GM23338 (cell line): ENCODE data around the gene MYOCD. TPM values are rescaled to one million over a fixed set of nuclear protein-coding genes. Genes with fewer than 3 reads are reported as not detected.

Experiments used
- ATAC-seq: fragments of 200-7000 bp; cut with Tn5 transposase; 3 replicates; pipeline ENCODE4 v1.9.1; 2020
- DNase-seq: peaks from one replicate; pipeline ENCODE4 v3.0.0-alpha.2; 2015; ENCODE audit warnings: low spot score
- H2AFZ ChIP-seq: fragments of 200-600 bp; sonication (generic); 2 replicates; pipeline ENCODE4 v1.8.0; 2016; ENCODE audit warnings: antibody characterized with exemption, mild to moderate bottlenecking, moderate library complexity
- H3F3A ChIP-seq: fragments of 200-600 bp; sonication (generic); replicated peaks from 2 replicates; pipeline ENCODE4 v1.8.0; 2017; ENCODE audit warnings: antibody characterized with exemption, mixed run types, low read depth
- H3K27ac ChIP-seq: fragments of 200-600 bp; sonication (generic); 2 replicates; pipeline ENCODE4 v1.6.1; 2016; ENCODE audit warnings: low read depth
- H3K27me3 ChIP-seq: fragments of 200-600 bp; sonication (generic); 2 replicates; pipeline ENCODE4 v1.8.0; 2016; ENCODE audit warnings: mild to moderate bottlenecking, mixed run types, moderate library complexity; ENCODE audit not compliant: insufficient read depth
- H3K36me3 ChIP-seq: fragments of 200-600 bp; sonication (generic); 2 replicates; pipeline ENCODE4 v1.8.0; 2016; ENCODE audit warnings: mild to moderate bottlenecking; ENCODE audit not compliant: insufficient read depth
- H3K4me1 ChIP-seq: fragments of 200-600 bp; sonication (generic); 2 replicates; pipeline ENCODE4 v1.8.0; 2016; ENCODE audit warnings: mild to moderate bottlenecking, moderate library complexity; ENCODE audit not compliant: insufficient read depth
- H3K4me2 ChIP-seq: fragments of 200-600 bp; sonication (generic); 2 replicates; pipeline ENCODE4 v1.7.1; 2017; ENCODE audit warnings: mixed run types
- H3K4me3 ChIP-seq: fragments of 200-600 bp; sonication (generic); 2 replicates; pipeline ENCODE4 v1.6.1; 2016; ENCODE audit warnings: mixed run types
- H3K79me2 ChIP-seq: fragments of 200-600 bp; sonication (generic); replicated peaks from 2 replicates; pipeline ENCODE4 v1.8.0; 2017; ENCODE audit warnings: mild to moderate bottlenecking; ENCODE audit not compliant: insufficient read depth
- H3K9me2 ChIP-seq: fragments of 200-600 bp; sonication (generic); 2 replicates; pipeline ENCODE4 v1.8.0; 2017; ENCODE audit not compliant: insufficient read depth
- H4K20me1 ChIP-seq: fragments of 200-600 bp; sonication (generic); replicated peaks from 2 replicates; pipeline ENCODE4 v1.8.0; 2017; ENCODE audit warnings: mild to moderate bottlenecking; ENCODE audit not compliant: insufficient read depth
- H3K27ac Mint-ChIP-seq: 2 replicates; pipeline ENCODE4 v1.8.0; 2020; ENCODE audit warnings: inconsistent platforms, mild to moderate bottlenecking, moderate library complexity, mixed read lengths
- H3K27me3 Mint-ChIP-seq: 3 replicates; pipeline ENCODE4 v1.8.0; 2022; ENCODE audit warnings: low read depth, mild to moderate bottlenecking, moderate library complexity, mixed read lengths, inconsistent platforms; ENCODE audit not compliant: insufficient read depth, poor library complexity
- H3K36me3 Mint-ChIP-seq: 3 replicates; pipeline ENCODE4 v1.8.0; 2021; ENCODE audit warnings: low read depth, mild to moderate bottlenecking, inconsistent platforms, moderate library complexity, mixed read lengths
- H3K4me1 Mint-ChIP-seq: 3 replicates; pipeline ENCODE4 v1.8.0; 2020; ENCODE audit warnings: mild to moderate bottlenecking, inconsistent platforms, mixed read lengths
- H3K4me3 Mint-ChIP-seq: 3 replicates; pipeline ENCODE4 v1.8.0; 2021; ENCODE audit warnings: moderate library complexity, mild to moderate bottlenecking, inconsistent platforms, mixed read lengths
- H3K9me3 Mint-ChIP-seq: 3 replicates; pipeline ENCODE4 v1.8.0; 2020; ENCODE audit warnings: moderate library complexity, mild to moderate bottlenecking, inconsistent platforms, mixed read lengths
- CREB1 ChIP-seq: fragments of 250-450 bp; sonication (Bioruptor Pico); IDR thresholded peaks from 2 replicates; pipeline ENCODE4 v1.5.0; 2020; ENCODE audit warnings: low read depth, mild to moderate bottlenecking, moderate library complexity
- CTCF ChIP-seq, 2 experiments: fragments of 200-600 bp in 1 of 2; sonication (generic) in 1 of 2; conservative IDR thresholded peaks; 2 replicates each; pipeline versions ENCODE4 v1.5.1 to v1.6.1; 2016 to 2017; ENCODE audit warnings: antibody characterized with exemption in 2 of 2, low read depth in 2 of 2, mild to moderate bottlenecking in 2 of 2, moderate library complexity in 1 of 2
- EZH2phosphoT487 ChIP-seq: fragments of 200-600 bp; sonication (generic); IDR thresholded peaks from one replicate; pipeline ENCODE4 v1.8.1; 2018; ENCODE audit warnings: antibody characterized with exemption; ENCODE audit not compliant: unreplicated experiment
- NANOG ChIP-seq: IDR thresholded peaks from 2 replicates; pipeline ENCODE4 v1.6.1; 2016; ENCODE audit warnings: antibody characterized with exemption, borderline replicate concordance
- ZNF114 ChIP-seq: fragments of 250-450 bp; sonication (Bioruptor Pico); IDR thresholded peaks from 2 replicates; pipeline ENCODE4 v1.5.0; 2020; ENCODE audit warnings: mild to moderate bottlenecking, moderate library complexity
- ZNF462 ChIP-seq: fragments of 250-450 bp; sonication (Bioruptor Pico); IDR thresholded peaks from 2 replicates; pipeline ENCODE4 v1.5.0; 2020; ENCODE audit warnings: mild to moderate bottlenecking, moderate library complexity
- long read RNA-seq: library from polyadenylated mRNA; unstranded; transcript quantifications from one replicate; pipeline ENCODE4 v2.0.0, GENCODE V29; 2020; ENCODE audit not compliant: unreplicated experiment
- polyA plus RNA-seq: library from polyadenylated mRNA; unstranded; fragments of >200 nt; fragmentation: Nextera tagmentation; extraction: Ambion mirVana; gene quantifications from 2 replicates; pipeline ENCODE4 v1.2.1, GENCODE V29; 2016
- total RNA-seq: library from RNA; depleted of rRNA; stranded (reverse); fragments of >200 nt; shearing (Covaris generic); gene quantifications from 2 replicates; pipeline ENCODE4 v1.2.3, GENCODE V29; 2014; rRNA removed
- TF ChIP-seq, protein P1 (sequence below): IDR thresholded peaks from 2 replicates; pipeline ENCODE4 v1.6.1; 2016; ENCODE audit warnings: antibody characterized with exemption

MYOCD gene, protein sequence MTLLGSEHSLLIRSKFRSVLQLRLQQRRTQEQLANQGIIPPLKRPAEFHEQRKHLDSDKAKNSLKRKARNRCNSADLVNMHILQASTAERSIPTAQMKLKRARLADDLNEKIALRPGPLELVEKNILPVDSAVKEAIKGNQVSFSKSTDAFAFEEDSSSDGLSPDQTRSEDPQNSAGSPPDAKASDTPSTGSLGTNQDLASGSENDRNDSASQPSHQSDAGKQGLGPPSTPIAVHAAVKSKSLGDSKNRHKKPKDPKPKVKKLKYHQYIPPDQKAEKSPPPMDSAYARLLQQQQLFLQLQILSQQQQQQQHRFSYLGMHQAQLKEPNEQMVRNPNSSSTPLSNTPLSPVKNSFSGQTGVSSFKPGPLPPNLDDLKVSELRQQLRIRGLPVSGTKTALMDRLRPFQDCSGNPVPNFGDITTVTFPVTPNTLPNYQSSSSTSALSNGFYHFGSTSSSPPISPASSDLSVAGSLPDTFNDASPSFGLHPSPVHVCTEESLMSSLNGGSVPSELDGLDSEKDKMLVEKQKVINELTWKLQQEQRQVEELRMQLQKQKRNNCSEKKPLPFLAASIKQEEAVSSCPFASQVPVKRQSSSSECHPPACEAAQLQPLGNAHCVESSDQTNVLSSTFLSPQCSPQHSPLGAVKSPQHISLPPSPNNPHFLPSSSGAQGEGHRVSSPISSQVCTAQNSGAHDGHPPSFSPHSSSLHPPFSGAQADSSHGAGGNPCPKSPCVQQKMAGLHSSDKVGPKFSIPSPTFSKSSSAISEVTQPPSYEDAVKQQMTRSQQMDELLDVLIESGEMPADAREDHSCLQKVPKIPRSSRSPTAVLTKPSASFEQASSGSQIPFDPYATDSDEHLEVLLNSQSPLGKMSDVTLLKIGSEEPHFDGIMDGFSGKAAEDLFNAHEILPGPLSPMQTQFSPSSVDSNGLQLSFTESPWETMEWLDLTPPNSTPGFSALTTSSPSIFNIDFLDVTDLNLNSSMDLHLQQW
- 0.66 and 0.80 TPM in 2 replicates for total RNA-seq
- polyA plus RNA-seq: 2.0 and 2.4 TPM in 2 replicates
- long read RNA-seq: 0 reads

- peaks cover 5% of the 10 kb centered on the region; the same call in 2 of the 3 replicates for H3K4me1 Mint-ChIP-seq
- Histone ChIP-seq H3F3A (no peaks in the 10 kb centered on the region), H2AFZ (peak within 1 kb of the TSS; percentile 97), H3K4me2 (peak within 1 kb of the TSS; percentile 98), H3K4me1 (no peaks in the 10 kb centered on the region), H3K79me2 (no peaks in the 10 kb centered on the region), H3K27me3 (peaks cover 34% of the 10 kb centered on the region), H4K20me1 (no peaks in the 10 kb centered on the region), H3K36me3 (no peaks in the 10 kb centered on the region), H3K27ac (no peak within 1 kb of the TSS), H3K4me3 (peak within 1 kb of the TSS; percentile 83), H3K9me2 (peaks cover 7% of the 10 kb centered on the region; the same call in 1 of the 2 replicates)
- DNase-seq (peak; percentile 94), ATAC-seq (peak; percentile 89)
- no peak within 1 kb of the TSS for H3K27ac Mint-ChIP-seq
- peaks cover 22% of the 10 kb centered on the region for H3K27me3 Mint-ChIP-seq
- H3K4me3 Mint-ChIP-seq: peak within 1 kb of the TSS; percentile 83
- H3K9me3 Mint-ChIP-seq: no peaks in the 10 kb centered on the region
- TF ChIP-seq CTCF (conservative IDR thresholded peaks at IDR 0.05; ENCODE audit: low read depth in 2 of 2) (0 out of 4 replicates have a peak, but pooled peaks of 1 of the 2 experiments have one; percentile 5), ZNF114 (no peak), CREB1 (peak; percentile 61; the same call in 1 of the 2 replicates)
- TF ChIP-seq, protein P1, sequence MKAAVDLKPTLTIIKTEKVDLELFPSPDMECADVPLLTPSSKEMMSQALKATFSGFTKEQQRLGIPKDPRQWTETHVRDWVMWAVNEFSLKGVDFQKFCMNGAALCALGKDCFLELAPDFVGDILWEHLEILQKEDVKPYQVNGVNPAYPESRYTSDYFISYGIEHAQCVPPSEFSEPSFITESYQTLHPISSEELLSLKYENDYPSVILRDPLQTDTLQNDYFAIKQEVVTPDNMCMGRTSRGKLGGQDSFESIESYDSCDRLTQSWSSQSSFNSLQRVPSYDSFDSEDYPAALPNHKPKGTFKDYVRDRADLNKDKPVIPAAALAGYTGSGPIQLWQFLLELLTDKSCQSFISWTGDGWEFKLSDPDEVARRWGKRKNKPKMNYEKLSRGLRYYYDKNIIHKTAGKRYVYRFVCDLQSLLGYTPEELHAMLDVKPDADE: no peak
- H3K36me3 Mint-ChIP-seq: no peaks in the 10 kb centered on the region
These were observed at the start of gene MYOCD for GRCh38 chr17:12665263-12666210. Gene MYOCD, plus strand, starts transcription at chr17:12665890. Its CDS starts 299 bp downstream, at chr17:12666189.

DNA sequence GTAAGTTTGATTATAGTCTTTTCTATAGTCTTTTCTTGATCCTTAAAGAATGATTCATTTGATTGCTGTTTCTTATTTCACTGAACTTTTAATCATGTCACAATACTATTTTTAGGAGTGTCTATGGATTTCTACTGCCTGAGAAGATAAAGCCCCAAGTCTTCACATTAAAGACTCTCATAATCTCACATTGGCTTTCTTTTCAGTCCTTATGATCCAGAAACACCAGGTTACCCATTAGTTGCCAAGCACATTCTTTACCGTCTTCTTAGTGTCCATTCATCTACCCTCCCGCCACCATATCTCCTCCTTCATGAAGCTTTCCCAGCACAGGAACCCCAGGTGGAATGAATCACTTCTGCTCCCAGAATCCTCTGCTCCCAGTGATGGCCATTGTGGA lies 49.5 kb upstream of the MYOCD start:
- Histone ChIP-seq H3K4me3 (no peak overlapping the region), H3K79me2 (no peaks in the 10 kb centered on the region), H3F3A (no peaks in the 10 kb centered on the region), H3K27me3 (no peaks in the 10 kb centered on the region), H4K20me1 (no peaks in the 10 kb centered on the region), H3K27ac (no peak overlapping the region), H3K4me2 (no peak overlapping the region), H3K9me2 (no peaks in the 10 kb centered on the region), H2AFZ (no peak overlapping the region), H3K4me1 (peaks cover 14% of the 10 kb centered on the region), H3K36me3 (no peaks in the 10 kb centered on the region)
- no peak overlapping the region for H3K27ac Mint-ChIP-seq
- ATAC-seq: no peak
- H3K4me1 Mint-ChIP-seq: peaks cover 22% of the 10 kb centered on the region
- peaks cover 2% of the 10 kb centered on the region for H3K27me3 Mint-ChIP-seq
- no peak for DNase-seq
- no peaks in the 10 kb centered on the region for H3K36me3 Mint-ChIP-seq
- H3K9me3 Mint-ChIP-seq: no peaks in the 10 kb centered on the region
- no peak overlapping the region for H3K4me3 Mint-ChIP-seq
- TF ChIP-seq NANOG: no peak
- no peak for TF ChIP-seq EZH2phosphoT487
- no peak for TF ChIP-seq ZNF462 (CRISPR knock-in tag)
